GM12878 (cell line): ENCODE results near the gene CLTCL1.

ENCODE experiments used
- EP300 ChIP-seq, 2 experiments: fragments of 150-350 bp in 1 of 2; IDR thresholded peaks; 2 replicates each; pipeline ENCODE4 v1.6.1; 2011 to 2012; ENCODE audit warnings: low read depth in 2 of 2, low read length in 2 of 2, borderline replicate concordance in 1 of 2, improper control_type of control experiment in 1 of 2, inconsistent platforms in 1 of 2; ENCODE audit not compliant: control insufficient read depth in 1 of 2
- FOXM1 ChIP-seq: IDR thresholded peaks from 2 replicates; pipeline ENCODE4 v1.6.1; 2012; ENCODE audit warnings: low read depth, mild to moderate bottlenecking, inconsistent platforms, low read length, moderate library complexity
- GABPA ChIP-seq: IDR thresholded peaks from 2 replicates; pipeline ENCODE4 v1.6.1; 2014; ENCODE audit warnings: antibody characterized with exemption, low read depth, mild to moderate bottlenecking, inconsistent platforms
- HDAC6 ChIP-seq: fragments of 200-600 bp; sonication (generic); IDR thresholded peaks from one replicate; pipeline ENCODE4 v1.8.0; 2017; ENCODE audit warnings: antibody characterized with exemption; ENCODE audit not compliant: unreplicated experiment
- NBN ChIP-seq: fragments of 450-650 bp; IDR thresholded peaks from 2 replicates; pipeline ENCODE4 v1.6.1; 2016
- PAX8 ChIP-seq: fragments of 450-650 bp; IDR thresholded peaks from 2 replicates; pipeline ENCODE4 v1.6.1; 2017; ENCODE audit warnings: mild to moderate bottlenecking, moderate library complexity
- POLR2AphosphoS2 ChIP-seq: IDR thresholded peaks from 2 replicates; pipeline ENCODE4 v1.6.1; 2011; ENCODE audit warnings: low read depth, mild to moderate bottlenecking, low read length, improper control_type of control experiment, moderate library complexity
- SMAD1 ChIP-seq: fragments of 450-650 bp; IDR thresholded peaks from 2 replicates; pipeline ENCODE4 v1.6.1; 2018; ENCODE audit warnings: mild to moderate bottlenecking, low read depth; ENCODE audit not compliant: partially characterized antibody
- SMARCA5 ChIP-seq: fragments of 450-650 bp; IDR thresholded peaks from 2 replicates; pipeline ENCODE4 v1.6.1; 2017; ENCODE audit warnings: mild to moderate bottlenecking
- SRF ChIP-seq, 2 experiments: IDR thresholded peaks; 2 replicates each; pipeline ENCODE4 v1.6.1; 2011; ENCODE audit warnings: low read depth in 2 of 2, low read length in 2 of 2, mild to moderate bottlenecking in 1 of 2, moderate library complexity in 1 of 2
- TARDBP ChIP-seq: IDR thresholded peaks from 2 replicates; pipeline ENCODE4 v1.6.1; 2016; ENCODE audit warnings: borderline replicate concordance
- TF ChIP-seq, protein P1 (sequence below), 3 experiments: IDR thresholded peaks in 2 of 3; conservative IDR thresholded peaks in 1 of 3; 2 replicates each; pipeline ENCODE4 v1.5.1; 2011; ENCODE audit warnings: low read depth in 3 of 3, low read length in 3 of 3, mild to moderate bottlenecking in 3 of 3, control low read depth in 2 of 3, moderate library complexity in 2 of 3, inconsistent platforms in 1 of 3, mixed read lengths in 1 of 3; ENCODE audit not compliant: control insufficient read depth in 2 of 3, insufficient read depth in 1 of 3; ENCODE audit errors: extremely low read depth in 1 of 3
- TF ChIP-seq, protein P2 (sequence below): fragments of 450-650 bp; conservative IDR thresholded peaks from 2 replicates; pipeline ENCODE4 v1.6.1; 2017; ENCODE audit warnings: mild to moderate bottlenecking, moderate library complexity
- TF ChIP-seq, protein P3 (sequence below): IDR thresholded peaks from 2 replicates; pipeline ENCODE4 v1.6.1; 2011; ENCODE audit warnings: borderline replicate concordance, low read depth, mild to moderate bottlenecking, moderate library complexity, mixed read lengths, low read length; ENCODE audit not compliant: insufficient read depth; ENCODE audit errors: extremely low read length

DNA sequence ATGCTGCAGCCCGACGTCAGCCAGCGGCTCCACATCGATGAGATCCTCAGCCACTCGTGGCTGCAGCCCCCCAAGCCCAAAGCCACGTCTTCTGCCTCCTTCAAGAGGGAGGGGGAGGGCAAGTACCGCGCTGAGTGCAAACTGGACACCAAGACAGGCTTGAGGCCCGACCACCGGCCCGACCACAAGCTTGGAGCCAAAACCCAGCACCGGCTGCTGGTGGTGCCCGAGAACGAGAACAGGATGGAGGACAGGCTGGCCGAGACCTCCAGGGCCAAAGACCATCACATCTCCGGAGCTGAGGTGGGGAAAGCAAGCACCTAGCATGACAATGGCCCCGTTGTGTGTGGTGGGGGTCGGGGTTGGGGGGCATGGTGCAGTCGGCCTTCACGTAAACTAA, 159.4 kb downstream of the CLTCL1 start:
- TF ChIP-seq POLR2AphosphoS2 (no peak), FOXM1 (no peak), EP300 (IDR thresholded peaks at IDR 0.05; ENCODE audit: borderline replicate concordance in 1 of 2, control insufficient read depth in 1 of 2, low read depth in 2 of 2, low read length in 2 of 2) (no peak), NBN (no peak), SMARCA5 (no peak), HDAC6 (no peak), GABPA (no peak), PAX8 (no peak), TARDBP (no peak), SMAD1 (no peak), SRF (IDR thresholded peaks at IDR 0.05; ENCODE audit: low read depth in 2 of 2, low read length in 2 of 2) (no peak)
- TF ChIP-seq, protein P1, sequence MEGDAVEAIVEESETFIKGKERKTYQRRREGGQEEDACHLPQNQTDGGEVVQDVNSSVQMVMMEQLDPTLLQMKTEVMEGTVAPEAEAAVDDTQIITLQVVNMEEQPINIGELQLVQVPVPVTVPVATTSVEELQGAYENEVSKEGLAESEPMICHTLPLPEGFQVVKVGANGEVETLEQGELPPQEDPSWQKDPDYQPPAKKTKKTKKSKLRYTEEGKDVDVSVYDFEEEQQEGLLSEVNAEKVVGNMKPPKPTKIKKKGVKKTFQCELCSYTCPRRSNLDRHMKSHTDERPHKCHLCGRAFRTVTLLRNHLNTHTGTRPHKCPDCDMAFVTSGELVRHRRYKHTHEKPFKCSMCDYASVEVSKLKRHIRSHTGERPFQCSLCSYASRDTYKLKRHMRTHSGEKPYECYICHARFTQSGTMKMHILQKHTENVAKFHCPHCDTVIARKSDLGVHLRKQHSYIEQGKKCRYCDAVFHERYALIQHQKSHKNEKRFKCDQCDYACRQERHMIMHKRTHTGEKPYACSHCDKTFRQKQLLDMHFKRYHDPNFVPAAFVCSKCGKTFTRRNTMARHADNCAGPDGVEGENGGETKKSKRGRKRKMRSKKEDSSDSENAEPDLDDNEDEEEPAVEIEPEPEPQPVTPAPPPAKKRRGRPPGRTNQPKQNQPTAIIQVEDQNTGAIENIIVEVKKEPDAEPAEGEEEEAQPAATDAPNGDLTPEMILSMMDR (IDR thresholded peaks at IDR 0.05 in 2 of 3, conservative IDR thresholded peaks at IDR 0.05 in 1 of 3; ENCODE audit: control insufficient read depth in 2 of 3, extremely low read depth in 1 of 3, insufficient read depth in 1 of 3, low read depth in 3 of 3, low read length in 3 of 3), result no peak
- TF ChIP-seq, protein P2, sequence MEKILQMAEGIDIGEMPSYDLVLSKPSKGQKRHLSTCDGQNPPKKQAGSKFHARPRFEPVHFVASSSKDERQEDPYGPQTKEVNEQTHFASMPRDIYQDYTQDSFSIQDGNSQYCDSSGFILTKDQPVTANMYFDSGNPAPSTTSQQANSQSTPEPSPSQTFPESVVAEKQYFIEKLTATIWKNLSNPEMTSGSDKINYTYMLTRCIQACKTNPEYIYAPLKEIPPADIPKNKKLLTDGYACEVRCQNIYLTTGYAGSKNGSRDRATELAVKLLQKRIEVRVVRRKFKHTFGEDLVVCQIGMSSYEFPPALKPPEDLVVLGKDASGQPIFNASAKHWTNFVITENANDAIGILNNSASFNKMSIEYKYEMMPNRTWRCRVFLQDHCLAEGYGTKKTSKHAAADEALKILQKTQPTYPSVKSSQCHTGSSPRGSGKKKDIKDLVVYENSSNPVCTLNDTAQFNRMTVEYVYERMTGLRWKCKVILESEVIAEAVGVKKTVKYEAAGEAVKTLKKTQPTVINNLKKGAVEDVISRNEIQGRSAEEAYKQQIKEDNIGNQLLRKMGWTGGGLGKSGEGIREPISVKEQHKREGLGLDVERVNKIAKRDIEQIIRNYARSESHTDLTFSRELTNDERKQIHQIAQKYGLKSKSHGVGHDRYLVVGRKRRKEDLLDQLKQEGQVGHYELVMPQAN, result no peak
- TF ChIP-seq, protein P3, sequence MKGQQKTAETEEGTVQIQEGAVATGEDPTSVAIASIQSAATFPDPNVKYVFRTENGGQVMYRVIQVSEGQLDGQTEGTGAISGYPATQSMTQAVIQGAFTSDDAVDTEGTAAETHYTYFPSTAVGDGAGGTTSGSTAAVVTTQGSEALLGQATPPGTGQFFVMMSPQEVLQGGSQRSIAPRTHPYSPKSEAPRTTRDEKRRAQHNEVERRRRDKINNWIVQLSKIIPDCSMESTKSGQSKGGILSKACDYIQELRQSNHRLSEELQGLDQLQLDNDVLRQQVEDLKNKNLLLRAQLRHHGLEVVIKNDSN, result no peak
